ENCODE measurements around the gene FAM210A.

FAM210A gene

DNA sequence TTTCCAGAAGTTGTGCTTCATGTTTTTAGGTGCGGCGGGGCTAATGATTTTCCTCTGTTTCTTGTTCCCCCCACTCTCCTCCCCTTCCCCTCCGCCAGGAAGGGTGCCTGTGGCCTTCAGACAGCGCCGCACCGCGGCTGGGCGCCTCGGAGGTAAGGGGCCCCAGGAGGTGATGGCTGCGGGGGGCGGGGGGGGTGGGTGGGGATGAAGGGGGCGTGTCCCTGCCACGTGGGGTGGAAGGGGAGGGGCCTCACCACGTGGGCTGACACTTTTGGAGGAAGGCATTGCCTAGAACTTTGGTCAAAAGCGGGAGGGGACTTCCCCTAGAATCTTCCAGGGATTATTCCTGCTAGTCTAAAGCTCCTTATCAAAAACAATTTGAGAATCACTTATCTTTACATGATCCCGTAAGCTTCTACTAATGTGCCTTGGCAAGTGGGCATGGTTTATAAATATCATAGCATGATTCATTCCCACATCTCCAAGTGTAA lies 83.1 kb downstream of the FAM210A start:
- DNase-seq, result no peak

- no peak for DNase-seq
Measured at GRCh38 chr18:13642440-13642827, 83.9 kb downstream of the FAM210A start.

DNA sequence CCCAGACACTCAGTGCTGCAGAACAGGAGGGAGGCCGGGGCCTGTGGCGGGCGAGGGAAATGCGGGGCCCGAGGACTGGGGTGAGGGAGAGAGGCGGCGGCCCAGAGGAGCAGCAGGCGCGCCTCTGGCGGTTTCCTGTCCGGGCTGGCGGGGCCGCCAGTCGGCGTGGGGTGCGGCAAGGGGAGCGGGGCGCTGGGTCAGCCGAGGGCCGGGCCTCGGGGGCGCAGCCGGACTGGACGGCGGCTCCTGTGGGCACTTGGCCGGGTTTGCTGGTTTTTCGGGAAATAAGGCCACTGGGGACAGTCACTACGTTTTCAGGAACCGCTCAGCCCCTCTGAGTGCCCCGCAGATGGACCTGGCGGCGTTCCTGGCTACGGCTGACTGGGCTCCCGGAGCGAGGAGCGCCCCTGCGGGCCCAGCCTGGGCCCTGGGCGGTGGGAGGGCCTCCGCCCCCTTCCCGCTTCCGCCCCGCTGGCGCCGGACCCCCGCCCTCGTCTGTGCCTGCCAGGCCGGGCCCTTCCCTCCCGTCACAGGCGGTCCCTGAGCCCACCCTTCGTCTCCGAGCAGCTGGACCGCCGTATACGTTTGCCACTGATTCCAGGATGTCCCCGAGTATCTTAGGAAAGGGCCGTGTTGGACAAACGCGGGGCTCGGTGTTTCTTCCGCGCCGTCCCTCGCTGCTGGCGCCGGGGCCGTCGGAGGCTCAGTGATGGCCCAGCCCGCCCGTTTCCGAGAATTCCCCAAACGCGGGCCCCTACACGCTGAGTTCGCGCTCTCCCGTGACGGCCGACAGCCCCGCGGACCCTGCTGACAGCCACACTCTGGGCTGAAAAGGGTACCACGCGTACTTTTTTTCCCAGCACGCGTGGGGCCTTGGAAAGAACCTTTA lies 84.6 kb downstream of the FAM210A start:
- no peak for DNase-seq

DNA sequence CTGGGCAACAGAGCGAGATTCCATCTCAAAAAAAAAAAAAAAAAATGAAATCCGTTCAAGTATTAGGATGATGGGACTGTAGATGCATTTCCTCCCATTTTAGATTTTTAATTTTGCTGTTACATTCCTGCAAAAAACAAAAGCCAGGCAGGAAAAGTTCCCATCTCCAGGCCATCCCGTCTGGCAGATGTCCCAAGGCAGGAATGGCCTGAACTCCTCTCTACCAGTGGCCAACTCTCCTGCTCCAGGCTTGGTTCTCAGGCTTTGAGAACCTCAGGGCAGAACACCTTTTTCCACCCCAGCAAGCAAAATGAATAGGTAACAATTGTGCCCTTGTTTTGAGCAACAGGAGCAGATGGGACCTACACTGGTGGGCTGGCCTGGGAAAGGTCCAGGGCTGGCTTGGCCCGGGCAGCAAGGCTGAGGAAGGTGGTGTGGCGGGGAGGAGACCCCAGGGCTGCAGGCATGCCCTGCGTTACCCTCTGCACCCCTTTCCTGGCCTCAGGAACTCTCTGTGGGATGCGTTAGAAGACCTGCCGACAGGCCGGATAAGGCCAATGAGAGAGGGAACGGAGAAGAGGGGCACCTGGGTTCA lies 86.0 kb downstream of the FAM210A start:
- no peak for DNase-seq

DNA sequence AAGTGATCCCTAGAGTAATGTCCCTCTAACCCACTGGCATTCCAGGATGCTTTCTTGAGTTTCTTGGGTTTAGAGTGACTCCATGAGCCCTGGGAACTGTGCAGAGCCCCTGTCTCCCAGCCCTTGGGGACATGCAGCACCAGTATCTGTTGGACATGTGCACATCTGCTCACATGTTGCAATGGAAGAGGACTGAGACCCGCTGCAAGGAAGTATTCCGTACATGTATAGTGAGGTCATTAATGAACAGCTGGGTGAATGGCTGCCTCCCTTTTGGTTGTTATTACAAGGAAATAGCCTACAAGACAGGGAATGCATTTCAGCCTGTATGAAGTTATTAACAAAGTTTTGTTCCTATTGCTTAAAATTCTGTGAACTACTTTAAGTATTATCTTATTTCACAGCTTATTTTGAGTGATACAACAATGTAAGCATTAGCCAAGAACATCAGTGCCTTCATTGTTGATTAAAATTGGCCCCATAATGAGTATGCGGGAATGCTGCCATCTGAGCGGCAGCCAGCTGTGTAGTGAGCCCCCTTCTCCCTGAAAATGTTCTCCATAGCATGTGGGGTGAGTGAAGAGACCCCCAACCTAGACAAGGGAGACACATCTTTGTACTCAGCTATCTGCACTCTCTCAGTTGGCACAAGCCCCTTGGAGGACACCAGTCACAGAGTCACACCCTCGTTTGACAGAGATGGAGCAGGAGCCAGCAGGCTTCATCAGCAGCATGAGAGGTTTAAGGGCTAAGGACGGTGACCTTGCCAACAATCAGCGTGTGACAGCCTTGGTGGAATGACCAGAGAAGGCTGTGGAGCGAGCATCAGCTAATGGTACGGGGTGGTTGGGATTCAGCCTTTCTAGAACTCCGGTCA lies 87.4 kb downstream of the FAM210A start:
- DNase-seq, result no peak

GRCh38 chr18:13635046-13635445 lies 91.3 kb downstream of the FAM210A start:
- no peak for DNase-seq

GRCh38 chr18:13633700-13634099 lies 92.7 kb downstream of the FAM210A start:
- DNase-seq, result no peak

DNA sequence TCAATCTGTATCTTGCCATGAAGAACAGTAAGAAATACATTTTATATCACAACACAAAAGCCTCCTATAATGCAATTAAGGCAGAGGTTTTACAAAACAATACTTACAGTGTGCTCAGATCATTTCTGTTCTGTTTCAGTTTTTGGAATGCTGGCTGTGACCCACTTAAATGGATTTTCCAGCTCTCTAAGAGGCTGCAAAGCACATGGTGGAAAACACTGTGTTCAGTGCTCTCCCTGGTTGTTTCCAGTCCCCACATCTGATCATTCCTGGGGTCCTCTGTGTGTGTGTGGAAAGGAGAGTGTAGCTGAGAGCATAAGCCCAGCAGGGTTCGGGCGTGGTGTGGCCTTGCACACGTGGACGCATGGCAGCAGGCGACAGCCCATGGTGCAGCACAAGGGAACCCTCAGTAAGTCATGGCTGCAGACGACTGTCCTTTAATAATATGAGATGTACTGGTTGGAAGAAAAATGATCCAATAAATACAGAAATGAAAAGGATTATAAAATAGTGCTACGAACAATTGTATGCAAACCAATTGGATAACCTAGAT lies 95.6 kb downstream of the FAM210A start:
- DNase-seq, result no peak

DNA sequence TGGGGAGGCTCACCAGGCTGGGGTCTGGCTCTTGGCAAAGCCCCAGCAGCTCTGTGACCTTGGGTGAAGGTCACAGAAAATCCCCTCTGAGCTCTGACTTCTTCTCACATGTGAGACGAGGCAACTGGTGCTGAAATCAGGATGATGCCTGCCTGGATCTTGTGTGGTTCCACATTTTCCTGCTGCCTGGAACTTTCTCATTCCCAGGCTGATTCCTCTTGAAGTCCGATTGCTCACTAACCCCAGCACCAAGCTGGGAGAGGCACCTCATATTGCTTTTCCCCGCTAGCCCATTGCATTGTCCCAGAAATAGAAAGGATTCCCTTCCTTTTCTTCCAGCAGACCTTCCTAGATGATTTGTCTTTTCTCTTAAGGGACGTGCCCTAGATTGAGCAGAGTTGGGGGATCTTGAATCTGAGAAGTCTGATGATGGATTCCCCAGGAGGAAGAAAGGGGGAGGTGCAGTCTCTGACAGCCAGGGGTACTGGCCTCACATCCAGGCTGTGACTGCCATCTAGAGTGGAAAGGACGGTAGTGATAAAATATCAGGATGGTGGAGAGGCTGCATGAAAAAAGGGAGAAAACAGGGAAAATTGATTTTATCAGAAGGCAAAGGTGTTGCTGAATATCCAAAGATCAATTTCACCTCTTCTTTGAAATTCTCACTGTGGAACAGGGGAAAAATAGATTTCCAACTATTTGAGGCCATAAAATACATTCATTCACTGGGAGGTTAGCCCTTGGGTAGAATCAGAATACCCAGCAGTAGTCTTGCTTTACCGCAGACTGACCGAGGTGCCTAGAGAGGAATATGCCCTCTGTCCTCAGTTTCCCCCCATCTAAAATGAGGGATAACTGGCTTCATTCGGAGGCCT lies 96.3 kb downstream of the FAM210A start:
- DNase-seq, result peak; percentile 61

DNA sequence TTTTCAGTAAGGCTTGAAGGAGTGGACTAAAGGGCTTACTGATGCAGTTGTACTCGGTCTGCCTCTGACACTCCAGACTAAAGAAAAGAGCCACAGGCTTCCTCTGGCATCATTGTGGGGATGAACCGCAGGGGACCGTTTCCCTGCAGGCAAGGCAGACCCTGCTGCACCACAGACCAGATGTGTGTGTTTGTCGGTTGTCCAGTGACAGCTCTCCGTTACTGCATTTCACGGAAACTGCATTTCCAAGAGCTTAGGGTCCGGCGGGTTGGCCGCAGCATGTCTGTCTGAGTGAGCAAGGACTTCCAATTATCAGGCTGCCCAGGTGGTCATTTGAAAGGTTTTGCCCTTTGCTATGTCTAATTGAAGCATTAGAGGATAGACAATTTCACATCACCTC lies 98.1 kb downstream of the FAM210A start:
- DNase-seq, result no peak

DNA sequence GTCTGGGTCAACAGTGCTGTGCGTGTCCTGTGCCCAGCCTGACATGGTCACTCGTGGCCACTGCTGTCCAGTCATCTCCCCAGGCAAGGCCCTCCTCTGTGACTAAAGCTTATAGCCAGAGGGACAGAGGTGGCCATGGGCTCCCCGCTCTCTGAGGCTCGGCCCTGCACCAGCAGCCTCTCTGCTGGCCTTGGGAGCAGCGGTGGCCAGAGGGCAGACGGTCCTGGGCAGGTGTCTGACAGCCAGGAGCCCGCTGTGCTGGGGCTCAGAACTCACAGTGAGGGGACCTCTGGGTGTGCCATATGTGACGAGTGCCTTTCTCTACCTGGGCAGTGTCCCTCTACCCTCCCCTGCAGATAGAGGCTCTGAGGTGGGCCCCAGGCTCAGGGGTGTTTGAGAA lies 98.7 kb downstream of the FAM210A start:
- DNase-seq, result no peak

DNA sequence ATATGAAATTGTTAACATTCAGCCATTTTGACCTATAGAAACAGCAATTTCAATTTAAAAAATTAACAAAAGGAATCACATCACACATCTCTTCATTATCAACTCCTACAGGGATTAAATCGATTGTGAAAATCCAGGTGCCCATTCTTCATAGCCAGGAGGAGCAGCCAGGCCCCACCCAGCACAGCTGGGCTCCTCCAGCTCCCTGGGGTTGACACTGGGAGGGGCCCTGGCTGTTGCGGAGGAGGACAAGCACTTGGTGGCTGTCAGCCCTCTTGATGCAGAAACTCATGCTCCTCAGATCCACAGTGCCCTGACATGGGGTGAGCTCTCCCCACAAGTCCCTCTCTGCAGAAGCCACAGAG lies 99.8 kb downstream of the FAM210A start:
- no peak for DNase-seq

DNA sequence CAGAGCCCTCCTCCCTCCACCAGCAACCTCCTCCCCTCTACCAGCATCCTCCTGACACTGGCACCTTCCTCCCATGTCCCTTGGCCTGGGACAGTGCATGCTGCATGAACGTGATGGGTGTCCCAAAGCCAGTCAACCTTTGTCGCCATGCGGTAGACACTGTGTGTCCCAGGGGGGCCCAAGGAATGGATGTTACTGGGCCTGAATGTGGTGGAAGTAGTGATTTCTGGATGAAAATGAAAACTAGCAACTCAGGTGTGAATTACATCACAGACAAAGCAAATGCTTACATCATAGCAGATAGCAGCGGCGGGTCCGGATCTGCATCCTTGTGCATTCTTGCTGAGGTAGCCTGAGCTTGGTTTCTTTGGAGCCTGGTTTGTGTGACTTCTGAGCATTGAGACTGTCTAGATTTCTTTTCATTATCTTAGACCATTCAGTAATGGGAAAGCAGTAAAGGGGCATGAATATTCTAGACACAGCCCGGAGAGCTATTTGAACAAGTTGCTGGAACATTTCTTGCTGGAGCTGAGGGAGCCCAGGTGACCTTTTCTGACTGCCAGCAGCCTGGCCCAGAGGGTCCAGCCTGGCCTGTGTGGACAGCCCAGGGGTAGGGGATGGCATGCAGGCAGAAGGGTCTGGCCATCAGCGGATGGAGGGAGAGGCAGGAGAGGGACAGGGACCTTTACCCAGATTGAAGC lies 100.4 kb downstream of the FAM210A start:
- no peak for DNase-seq

DNA sequence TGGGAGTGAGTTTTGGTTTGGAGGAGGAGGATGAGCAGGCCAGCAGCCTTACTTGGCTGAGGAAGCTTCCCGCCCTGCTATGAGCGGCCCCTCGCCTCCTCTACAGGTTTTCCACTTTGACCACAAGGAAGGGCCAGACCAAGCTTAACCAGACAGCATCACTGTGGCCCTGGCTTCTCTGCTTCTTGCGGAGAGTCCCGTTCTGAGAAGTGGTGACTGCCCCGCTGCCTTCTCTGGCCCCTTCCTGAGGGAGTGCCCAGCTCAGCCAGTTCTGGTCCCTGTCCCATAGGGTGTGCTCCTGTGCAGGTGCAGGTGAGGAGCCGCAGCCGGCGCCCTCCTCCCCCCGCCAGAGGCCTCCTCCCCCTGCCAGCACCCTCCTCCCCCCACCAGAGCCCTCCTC lies 101.0 kb downstream of the FAM210A start:
- no peak for DNase-seq

GRCh38 chr18:13624563-13625237 lies 101.7 kb downstream of the FAM210A start:
- DNase-seq, result no peak

DNA sequence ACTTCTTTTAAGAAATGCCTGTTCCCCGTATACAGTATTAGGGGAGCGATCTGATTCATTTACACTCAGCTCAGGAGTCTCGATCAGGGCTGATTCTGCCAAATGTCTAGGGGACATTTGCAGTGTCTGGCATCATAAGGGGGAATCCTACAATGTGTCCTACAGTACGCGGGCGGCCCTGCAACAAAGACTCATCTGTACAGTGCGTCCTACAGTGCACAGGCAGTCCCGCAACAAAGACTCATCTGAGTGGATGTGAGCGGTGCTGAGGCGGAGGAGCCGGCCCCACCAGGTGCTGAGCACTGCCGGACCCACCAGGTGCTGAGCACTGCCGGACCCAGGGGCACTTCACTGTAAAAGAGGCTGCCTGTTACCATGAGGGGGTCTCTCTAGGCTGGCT lies 102.5 kb downstream of the FAM210A start:
- DNase-seq, result no peak

- DNase-seq, result no peak
Measured at GRCh38 chr18:13623348-13623747, 103.0 kb downstream of the FAM210A start.

GRCh38 chr18:13622751-13623150 lies 103.6 kb downstream of the FAM210A start:
- no peak for DNase-seq

GRCh38 chr18:13621886-13622619 lies 104.3 kb downstream of the FAM210A start:
- DNase-seq, result no peak

GRCh38 chr18:13621446-13621849 lies 104.9 kb downstream of the FAM210A start:
- no peak for DNase-seq
